ENCODE results near the gene NTHL1.

Gene NTHL1

GRCh38 chr16:2083409-2083808 lies 35.8 kb upstream of the NTHL1 start:
- no peaks in the 10 kb centered on the region for H3K9me3 ChIP-seq (replicated peaks; ENCODE audit: insufficient read depth, low read length)
- no peak overlapping the region for H2AFZ ChIP-seq (ENCODE audit: low read length)
- no peaks in the 10 kb centered on the region for H3K4me1 ChIP-seq (ENCODE audit: low read length)
- TF ChIP-seq EZH2phosphoT487 (IDR thresholded peaks at IDR 0.05; ENCODE audit: low read length): no peak
- TF ChIP-seq, protein P1, sequence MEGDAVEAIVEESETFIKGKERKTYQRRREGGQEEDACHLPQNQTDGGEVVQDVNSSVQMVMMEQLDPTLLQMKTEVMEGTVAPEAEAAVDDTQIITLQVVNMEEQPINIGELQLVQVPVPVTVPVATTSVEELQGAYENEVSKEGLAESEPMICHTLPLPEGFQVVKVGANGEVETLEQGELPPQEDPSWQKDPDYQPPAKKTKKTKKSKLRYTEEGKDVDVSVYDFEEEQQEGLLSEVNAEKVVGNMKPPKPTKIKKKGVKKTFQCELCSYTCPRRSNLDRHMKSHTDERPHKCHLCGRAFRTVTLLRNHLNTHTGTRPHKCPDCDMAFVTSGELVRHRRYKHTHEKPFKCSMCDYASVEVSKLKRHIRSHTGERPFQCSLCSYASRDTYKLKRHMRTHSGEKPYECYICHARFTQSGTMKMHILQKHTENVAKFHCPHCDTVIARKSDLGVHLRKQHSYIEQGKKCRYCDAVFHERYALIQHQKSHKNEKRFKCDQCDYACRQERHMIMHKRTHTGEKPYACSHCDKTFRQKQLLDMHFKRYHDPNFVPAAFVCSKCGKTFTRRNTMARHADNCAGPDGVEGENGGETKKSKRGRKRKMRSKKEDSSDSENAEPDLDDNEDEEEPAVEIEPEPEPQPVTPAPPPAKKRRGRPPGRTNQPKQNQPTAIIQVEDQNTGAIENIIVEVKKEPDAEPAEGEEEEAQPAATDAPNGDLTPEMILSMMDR (IDR thresholded peaks at IDR 0.05; ENCODE audit: low read length): no peak
- TF ChIP-seq EZH2 (optimal IDR thresholded peaks at IDR 0.05; ENCODE audit: low read depth, low read length): no peak
- no peaks in the 10 kb centered on the region for H3K27me3 ChIP-seq (replicated peaks; ENCODE audit: insufficient read depth, low read length)
- H4K20me1 ChIP-seq (ENCODE audit: insufficient read depth, low read length): no peaks in the 10 kb centered on the region
- H3K9me2 ChIP-seq (replicated peaks; ENCODE audit: insufficient read depth, low read length): no peaks in the 10 kb centered on the region
- no peak overlapping the region for H3K9ac ChIP-seq (ENCODE audit: low read length)
- H3K79me2 ChIP-seq (ENCODE audit: low read length): no peaks in the 10 kb centered on the region
- H3F3A ChIP-seq (ENCODE audit: insufficient read depth, low read length): no peaks in the 10 kb centered on the region
- H3K4me3 ChIP-seq (ENCODE audit: low read length): no peak overlapping the region
- H3K36me3 ChIP-seq (replicated peaks; ENCODE audit: insufficient read depth, low read length): no peaks in the 10 kb centered on the region
- H3K27ac ChIP-seq (ENCODE audit: low read length): no peak overlapping the region
- H3K4me2 ChIP-seq (ENCODE audit: low read depth, low read length): no peak overlapping the region
- DNase-seq: no peak

GRCh38 chr16:2082983-2083364 lies 35.3 kb upstream of the NTHL1 start:
- H3K9me3 ChIP-seq (replicated peaks; ENCODE audit: insufficient read depth, low read length): no peaks in the 10 kb centered on the region
- H3K36me3 ChIP-seq (replicated peaks; ENCODE audit: insufficient read depth, low read length): no peaks in the 10 kb centered on the region
- no peaks in the 10 kb centered on the region for H4K20me1 ChIP-seq (ENCODE audit: insufficient read depth, low read length)
- TF ChIP-seq, protein P1 (IDR thresholded peaks at IDR 0.05; ENCODE audit: low read length): no peak
- TF ChIP-seq EZH2 (optimal IDR thresholded peaks at IDR 0.05; ENCODE audit: low read depth, low read length): no peak
- TF ChIP-seq EZH2phosphoT487 (IDR thresholded peaks at IDR 0.05; ENCODE audit: low read length): no peak
- H3F3A ChIP-seq (ENCODE audit: insufficient read depth, low read length): no peaks in the 10 kb centered on the region
- H3K79me2 ChIP-seq (ENCODE audit: low read length): no peaks in the 10 kb centered on the region
- no peak overlapping the region for H3K9ac ChIP-seq (ENCODE audit: low read length)
- H3K27ac ChIP-seq (ENCODE audit: low read length): no peak overlapping the region
- H3K9me2 ChIP-seq (replicated peaks; ENCODE audit: insufficient read depth, low read length): no peaks in the 10 kb centered on the region
- H3K4me3 ChIP-seq (ENCODE audit: low read length): no peak overlapping the region
- H3K4me1 ChIP-seq (ENCODE audit: low read length): no peaks in the 10 kb centered on the region
- H2AFZ ChIP-seq (ENCODE audit: low read length): no peak overlapping the region
- H3K27me3 ChIP-seq (replicated peaks; ENCODE audit: insufficient read depth, low read length): no peaks in the 10 kb centered on the region
- DNase-seq: no peak
- no peak overlapping the region for H3K4me2 ChIP-seq (ENCODE audit: low read depth, low read length)

DNA sequence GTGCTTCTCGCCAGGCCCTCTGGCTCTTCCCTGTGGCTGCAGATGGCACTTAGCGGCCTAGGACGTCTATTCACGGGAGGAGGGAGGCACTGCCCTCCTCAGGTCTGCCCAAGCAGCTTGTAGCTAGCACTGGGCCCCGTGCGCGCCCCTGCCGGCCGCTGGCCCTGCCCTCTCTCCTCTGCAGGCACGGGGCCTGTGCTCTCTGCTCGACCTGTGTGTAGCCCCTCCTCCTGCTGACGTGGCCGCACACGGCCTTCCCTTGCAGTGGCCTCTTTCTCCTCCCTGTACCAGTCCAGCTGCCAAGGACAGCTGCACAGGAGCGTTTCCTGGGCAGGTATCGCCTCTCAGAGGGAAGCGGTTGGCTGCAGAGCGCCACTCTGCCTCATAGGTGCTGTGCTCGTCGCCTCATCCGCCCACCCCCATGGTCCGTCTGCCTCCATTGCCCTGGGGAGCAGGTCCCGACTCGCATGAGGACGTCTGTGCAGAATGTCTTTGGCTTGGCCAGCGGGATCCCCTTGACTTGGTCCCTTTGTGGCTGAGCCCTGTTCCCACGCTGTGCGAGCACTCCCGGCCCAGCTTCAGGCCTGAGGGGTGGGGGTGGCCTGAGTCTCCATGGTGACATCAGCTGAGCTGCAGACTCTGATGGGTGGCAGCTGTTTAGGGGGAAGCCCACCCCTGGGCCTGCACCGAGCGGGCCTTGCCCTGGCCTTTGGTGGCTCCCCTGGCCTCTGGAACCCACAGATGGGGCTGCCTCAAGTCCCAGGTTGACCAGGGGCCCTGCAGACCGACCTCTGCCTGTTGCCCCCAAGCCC lies 34.7 kb upstream of the NTHL1 start:
- Histone ChIP-seq H3K4me3 (ENCODE audit: low read length) (no peak overlapping the region), H4K20me1 (ENCODE audit: insufficient read depth, low read length) (no peaks in the 10 kb centered on the region), H3K4me2 (ENCODE audit: low read depth, low read length) (no peak overlapping the region), H3K9ac (ENCODE audit: low read length) (no peak overlapping the region), H3K79me2 (ENCODE audit: low read length) (no peaks in the 10 kb centered on the region), H3F3A (ENCODE audit: insufficient read depth, low read length) (no peaks in the 10 kb centered on the region), H3K4me1 (ENCODE audit: low read length) (no peaks in the 10 kb centered on the region), H3K36me3 (replicated peaks; ENCODE audit: insufficient read depth, low read length) (no peaks in the 10 kb centered on the region), H3K9me3 (replicated peaks; ENCODE audit: insufficient read depth, low read length) (no peaks in the 10 kb centered on the region), H3K27ac (ENCODE audit: low read length) (no peak overlapping the region), H3K27me3 (replicated peaks; ENCODE audit: insufficient read depth, low read length) (no peaks in the 10 kb centered on the region), H3K9me2 (replicated peaks; ENCODE audit: insufficient read depth, low read length) (no peaks in the 10 kb centered on the region), H2AFZ (ENCODE audit: low read length) (no peak overlapping the region)
- no peak for DNase-seq
- no peak for TF ChIP-seq EZH2 (optimal IDR thresholded peaks at IDR 0.05; ENCODE audit: low read depth, low read length)
- TF ChIP-seq, protein P1 (IDR thresholded peaks at IDR 0.05; ENCODE audit: low read length): no peak
- no peak for TF ChIP-seq EZH2phosphoT487 (IDR thresholded peaks at IDR 0.05; ENCODE audit: low read length)

Measured in MM.1S (cell line).